Liver (tissue), 9 donors: Measurements from ENCODE around the gene RAD51AP1. TPM values are rescaled to one million over a fixed set of nuclear protein-coding genes. Genes with fewer than 3 reads are reported as not detected.

Experiments
- DNase-seq: peaks from one replicate; pipeline ENCODE4 v3.0.0-alpha.2; 2017; ENCODE audit warnings: low spot score
- H3K27ac ChIP-seq, 2 donors: one replicate each; pipeline ENCODE4 v1.7.0; 2013; ENCODE audit warnings: inconsistent platforms in 2 of 2, low read length in 2 of 2, control low read depth in 1 of 2, low read depth in 1 of 2, mild to moderate bottlenecking in 1 of 2
- H3K27me3 ChIP-seq, 4 donors: one replicate each; pipeline versions ENCODE4 v1.6.1 to v1.7.0; 2013; ENCODE audit warnings: low read length in 3 of 4, inconsistent platforms in 1 of 4, mild to moderate bottlenecking in 1 of 4, moderate library complexity in 1 of 4; ENCODE audit not compliant: control insufficient read depth in 4 of 4, insufficient read depth in 4 of 4
- H3K36me3 ChIP-seq, 4 donors: one replicate each; pipeline versions ENCODE4 v1.6.1 to v1.7.0; 2013; ENCODE audit warnings: low read length in 3 of 4, mild to moderate bottlenecking in 3 of 4, low read depth in 1 of 4, moderate library complexity in 1 of 4; ENCODE audit not compliant: control insufficient read depth in 4 of 4, insufficient read depth in 3 of 4
- H3K4me1 ChIP-seq, 4 donors: one replicate each; pipeline versions ENCODE4 v1.6.1 to v1.7.0; 2013; ENCODE audit warnings: low read length in 3 of 4, mild to moderate bottlenecking in 3 of 4, moderate library complexity in 1 of 4; ENCODE audit not compliant: control insufficient read depth in 4 of 4, insufficient read depth in 4 of 4
- H3K4me3 ChIP-seq, 3 donors: one replicate each; pipeline versions ENCODE4 v1.6.1 to v1.7.0; 2013; ENCODE audit warnings: low read length in 3 of 3, control low read depth in 1 of 3, low read depth in 1 of 3, mild to moderate bottlenecking in 1 of 3
- H3K9ac ChIP-seq, 2 donors: one replicate each; pipeline ENCODE4 v1.7.0; 2013; ENCODE audit warnings: low read length in 2 of 2, mild to moderate bottlenecking in 2 of 2, moderate library complexity in 2 of 2, control low read depth in 1 of 2, low read depth in 1 of 2
- H3K9me3 ChIP-seq, 4 donors: one replicate each; pipeline versions ENCODE4 v1.6.1 to v1.7.0; 2013; ENCODE audit warnings: low read length in 3 of 4; ENCODE audit not compliant: control insufficient read depth in 4 of 4
- EGR1 ChIP-seq, 2 donors: IDR thresholded peaks; 2 replicates each; pipeline ENCODE4 v1.6.1; 2016 to 2018; ENCODE audit warnings: antibody characterized with exemption in 2 of 2, low read depth in 2 of 2
- FOXA1 ChIP-seq: IDR thresholded peaks from 2 replicates; pipeline ENCODE4 v1.6.1; 2016; ENCODE audit warnings: antibody characterized with exemption
- FOXA2 ChIP-seq: IDR thresholded peaks from 2 replicates; pipeline ENCODE4 v1.6.1; 2016; ENCODE audit warnings: antibody characterized with exemption
- GABPA ChIP-seq, 2 donors: IDR thresholded peaks in 1 of 2; conservative IDR thresholded peaks in 1 of 2; 2 replicates each; pipeline ENCODE4 v1.6.1; 2016; ENCODE audit warnings: antibody characterized with exemption in 2 of 2, mild to moderate bottlenecking in 1 of 2, moderate library complexity in 1 of 2
- HNF4A ChIP-seq, 2 donors: conservative IDR thresholded peaks; 2 replicates each; pipeline ENCODE4 v1.6.1; 2016; ENCODE audit warnings: antibody characterized with exemption in 2 of 2, mild to moderate bottlenecking in 2 of 2
- HNF4G ChIP-seq: IDR thresholded peaks from 2 replicates; pipeline ENCODE4 v1.6.1; 2016; ENCODE audit warnings: antibody characterized with exemption
- JUND ChIP-seq, 2 donors: IDR thresholded peaks; 2 replicates each; pipeline ENCODE4 v1.6.1; 2016; ENCODE audit warnings: antibody characterized with exemption in 2 of 2
- NR2F2 ChIP-seq: IDR thresholded peaks from 2 replicates; pipeline ENCODE4 v1.6.1; 2016; ENCODE audit warnings: antibody characterized with exemption
- RAD21 ChIP-seq, 2 donors: IDR thresholded peaks; 2 replicates each; pipeline ENCODE4 v1.6.1; 2016; ENCODE audit warnings: antibody characterized with exemption in 2 of 2, mild to moderate bottlenecking in 2 of 2
- RXRA ChIP-seq, 2 donors: IDR thresholded peaks; 2 replicates each; pipeline ENCODE4 v1.6.1; 2017 to 2018; ENCODE audit warnings: antibody characterized with exemption in 2 of 2, mild to moderate bottlenecking in 1 of 2
- SP1 ChIP-seq: IDR thresholded peaks from 2 replicates; pipeline ENCODE4 v1.6.1; 2018; ENCODE audit warnings: antibody characterized with exemption, mild to moderate bottlenecking
- TAF1 ChIP-seq: conservative IDR thresholded peaks from 2 replicates; pipeline ENCODE4 v1.6.1; 2016; ENCODE audit warnings: antibody characterized with exemption, mild to moderate bottlenecking
- YY1 ChIP-seq: IDR thresholded peaks from 2 replicates; pipeline ENCODE4 v1.6.1; 2016; ENCODE audit warnings: antibody characterized with exemption, mild to moderate bottlenecking
- WGBS: extraction: QIAGEN DNeasy Blood & Tissue Kit; methylation state at CpG from one replicate; pipeline ENCODE4 v1.1.7; 2013; 5-methylcytosine and 5-hydroxymethylcytosine counted together
- polyA plus RNA-seq, 2 donors: library from polyadenylated mRNA; stranded (reverse) in 1 of 2; unstranded in 1 of 2; fragments of 200-250 nt in 1 of 2; fragments of >200 nt in 1 of 2; fragmentation: Nextera tagmentation in 1 of 2; extraction: Ambion mirVana in 1 of 2; gene quantifications; one replicate each; pipeline versions ENCODE4 v1.2.1 to v1.2.3, GENCODE V29; 2013 to 2015
- total RNA-seq, 2 donors: library from RNA; depleted of rRNA; stranded (reverse); fragments of >200 nt; gene quantifications; one replicate each; pipeline ENCODE4 v1.2.3, GENCODE V29; 2014
- TF ChIP-seq, protein P1 (sequence below): IDR thresholded peaks from 2 replicates; pipeline ENCODE4 v1.6.1; 2016; ENCODE audit warnings: antibody characterized with exemption
- TF ChIP-seq, protein P2 (sequence below): IDR thresholded peaks from 2 replicates; pipeline ENCODE4 v1.6.1; 2016; ENCODE audit warnings: antibody characterized with exemption
- TF ChIP-seq, protein P3 (sequence below): IDR thresholded peaks from 2 replicates; pipeline ENCODE4 v1.6.1; 2016; ENCODE audit warnings: antibody characterized with exemption, mild to moderate bottlenecking
- TF ChIP-seq, protein P4 (sequence below): fragments of 150-350 bp; IDR thresholded peaks from 2 replicates; pipeline ENCODE4 v1.5.1; 2017; ENCODE audit warnings: improper control_type of control experiment, low read depth, low read length; ENCODE audit not compliant: missing input control
- TF ChIP-seq, protein P5 (sequence below): IDR thresholded peaks from 2 replicates; pipeline ENCODE4 v1.6.1; 2016; ENCODE audit warnings: antibody characterized with exemption
- donor health status: healthy.
- donor health status: healthy.
- donor health status: healthy.
- donor health status: healthy.
- donor health status: healthy.

Gene RAD51AP1
- total and polyA plus RNA-seq, 4 donors: 0.50 to 14.9 (median 1.3) TPM

DNA sequence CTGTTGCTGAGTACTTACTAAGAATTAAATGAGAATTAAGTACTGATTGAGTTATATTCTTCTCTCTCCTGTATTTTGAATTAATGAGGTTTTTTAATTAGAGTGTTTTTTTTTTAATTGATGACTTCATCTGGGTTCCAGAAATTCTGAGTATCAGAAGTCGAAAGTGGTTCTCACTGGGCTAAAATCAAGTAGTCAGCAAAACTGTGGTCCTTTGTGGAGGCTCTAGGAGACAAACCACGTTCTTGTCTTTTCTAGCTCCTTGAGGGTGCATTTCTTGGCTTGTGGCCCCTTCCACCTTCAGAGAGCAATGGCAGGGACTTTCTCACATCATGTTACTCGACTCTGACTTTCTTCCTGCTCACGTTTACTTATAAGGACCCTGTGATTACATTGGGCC, 15.3 kb downstream of the RAD51AP1 start:
- H3K9me3 ChIP-seq: no peaks in the 10 kb centered on the region

DNA sequence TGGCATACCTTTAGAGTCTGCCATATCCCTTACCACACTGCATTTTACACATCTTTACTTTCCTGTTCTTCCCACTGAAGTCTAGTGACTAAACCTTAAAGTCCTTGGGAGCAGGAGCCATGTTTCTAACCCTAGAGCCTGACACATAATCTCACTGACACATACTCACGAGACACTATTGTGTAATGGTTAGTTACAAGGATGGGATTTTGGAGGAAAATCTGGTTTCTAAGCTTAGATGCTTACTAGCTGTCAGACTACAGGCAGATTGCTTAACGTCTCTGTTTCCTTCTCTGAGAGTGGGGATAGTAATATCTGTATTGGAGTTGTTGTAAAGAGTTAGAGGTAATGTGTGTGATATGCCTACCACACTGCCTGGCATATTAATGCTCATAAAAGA, 17.1 kb downstream of the RAD51AP1 start:
- H3K27ac ChIP-seq: no peak overlapping the region
- TF ChIP-seq, protein P1, sequence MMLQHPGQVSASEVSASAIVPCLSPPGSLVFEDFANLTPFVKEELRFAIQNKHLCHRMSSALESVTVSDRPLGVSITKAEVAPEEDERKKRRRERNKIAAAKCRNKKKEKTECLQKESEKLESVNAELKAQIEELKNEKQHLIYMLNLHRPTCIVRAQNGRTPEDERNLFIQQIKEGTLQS: no peak
- TF ChIP-seq YY1: no peak
- no peak for TF ChIP-seq TAF1
- no peak for TF ChIP-seq HNF4A (conservative IDR thresholded peaks at IDR 0.05)
- TF ChIP-seq, protein P2, sequence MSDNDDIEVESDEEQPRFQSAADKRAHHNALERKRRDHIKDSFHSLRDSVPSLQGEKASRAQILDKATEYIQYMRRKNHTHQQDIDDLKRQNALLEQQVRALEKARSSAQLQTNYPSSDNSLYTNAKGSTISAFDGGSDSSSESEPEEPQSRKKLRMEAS: no peak
- TF ChIP-seq NR2F2: no peak
- no peak for TF ChIP-seq SP1
- TF ChIP-seq, protein P3, sequence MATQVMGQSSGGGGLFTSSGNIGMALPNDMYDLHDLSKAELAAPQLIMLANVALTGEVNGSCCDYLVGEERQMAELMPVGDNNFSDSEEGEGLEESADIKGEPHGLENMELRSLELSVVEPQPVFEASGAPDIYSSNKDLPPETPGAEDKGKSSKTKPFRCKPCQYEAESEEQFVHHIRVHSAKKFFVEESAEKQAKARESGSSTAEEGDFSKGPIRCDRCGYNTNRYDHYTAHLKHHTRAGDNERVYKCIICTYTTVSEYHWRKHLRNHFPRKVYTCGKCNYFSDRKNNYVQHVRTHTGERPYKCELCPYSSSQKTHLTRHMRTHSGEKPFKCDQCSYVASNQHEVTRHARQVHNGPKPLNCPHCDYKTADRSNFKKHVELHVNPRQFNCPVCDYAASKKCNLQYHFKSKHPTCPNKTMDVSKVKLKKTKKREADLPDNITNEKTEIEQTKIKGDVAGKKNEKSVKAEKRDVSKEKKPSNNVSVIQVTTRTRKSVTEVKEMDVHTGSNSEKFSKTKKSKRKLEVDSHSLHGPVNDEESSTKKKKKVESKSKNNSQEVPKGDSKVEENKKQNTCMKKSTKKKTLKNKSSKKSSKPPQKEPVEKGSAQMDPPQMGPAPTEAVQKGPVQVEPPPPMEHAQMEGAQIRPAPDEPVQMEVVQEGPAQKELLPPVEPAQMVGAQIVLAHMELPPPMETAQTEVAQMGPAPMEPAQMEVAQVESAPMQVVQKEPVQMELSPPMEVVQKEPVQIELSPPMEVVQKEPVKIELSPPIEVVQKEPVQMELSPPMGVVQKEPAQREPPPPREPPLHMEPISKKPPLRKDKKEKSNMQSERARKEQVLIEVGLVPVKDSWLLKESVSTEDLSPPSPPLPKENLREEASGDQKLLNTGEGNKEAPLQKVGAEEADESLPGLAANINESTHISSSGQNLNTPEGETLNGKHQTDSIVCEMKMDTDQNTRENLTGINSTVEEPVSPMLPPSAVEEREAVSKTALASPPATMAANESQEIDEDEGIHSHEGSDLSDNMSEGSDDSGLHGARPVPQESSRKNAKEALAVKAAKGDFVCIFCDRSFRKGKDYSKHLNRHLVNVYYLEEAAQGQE: no peak
- TF ChIP-seq FOXA1: no peak
- TF ChIP-seq JUND (IDR thresholded peaks at IDR 0.05): no peak
- TF ChIP-seq, protein P4, sequence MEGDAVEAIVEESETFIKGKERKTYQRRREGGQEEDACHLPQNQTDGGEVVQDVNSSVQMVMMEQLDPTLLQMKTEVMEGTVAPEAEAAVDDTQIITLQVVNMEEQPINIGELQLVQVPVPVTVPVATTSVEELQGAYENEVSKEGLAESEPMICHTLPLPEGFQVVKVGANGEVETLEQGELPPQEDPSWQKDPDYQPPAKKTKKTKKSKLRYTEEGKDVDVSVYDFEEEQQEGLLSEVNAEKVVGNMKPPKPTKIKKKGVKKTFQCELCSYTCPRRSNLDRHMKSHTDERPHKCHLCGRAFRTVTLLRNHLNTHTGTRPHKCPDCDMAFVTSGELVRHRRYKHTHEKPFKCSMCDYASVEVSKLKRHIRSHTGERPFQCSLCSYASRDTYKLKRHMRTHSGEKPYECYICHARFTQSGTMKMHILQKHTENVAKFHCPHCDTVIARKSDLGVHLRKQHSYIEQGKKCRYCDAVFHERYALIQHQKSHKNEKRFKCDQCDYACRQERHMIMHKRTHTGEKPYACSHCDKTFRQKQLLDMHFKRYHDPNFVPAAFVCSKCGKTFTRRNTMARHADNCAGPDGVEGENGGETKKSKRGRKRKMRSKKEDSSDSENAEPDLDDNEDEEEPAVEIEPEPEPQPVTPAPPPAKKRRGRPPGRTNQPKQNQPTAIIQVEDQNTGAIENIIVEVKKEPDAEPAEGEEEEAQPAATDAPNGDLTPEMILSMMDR: no peak
- no peak for TF ChIP-seq HNF4G
- TF ChIP-seq FOXA2: no peak
- no peak for TF ChIP-seq EGR1 (IDR thresholded peaks at IDR 0.05; ENCODE audit: low read depth in 2 of 2)
- no peak for TF ChIP-seq GABPA (IDR thresholded peaks at IDR 0.05 in 1 of 2, conservative IDR thresholded peaks at IDR 0.05 in 1 of 2)
- TF ChIP-seq RXRA (IDR thresholded peaks at IDR 0.05): no peak
- TF ChIP-seq, protein P5, sequence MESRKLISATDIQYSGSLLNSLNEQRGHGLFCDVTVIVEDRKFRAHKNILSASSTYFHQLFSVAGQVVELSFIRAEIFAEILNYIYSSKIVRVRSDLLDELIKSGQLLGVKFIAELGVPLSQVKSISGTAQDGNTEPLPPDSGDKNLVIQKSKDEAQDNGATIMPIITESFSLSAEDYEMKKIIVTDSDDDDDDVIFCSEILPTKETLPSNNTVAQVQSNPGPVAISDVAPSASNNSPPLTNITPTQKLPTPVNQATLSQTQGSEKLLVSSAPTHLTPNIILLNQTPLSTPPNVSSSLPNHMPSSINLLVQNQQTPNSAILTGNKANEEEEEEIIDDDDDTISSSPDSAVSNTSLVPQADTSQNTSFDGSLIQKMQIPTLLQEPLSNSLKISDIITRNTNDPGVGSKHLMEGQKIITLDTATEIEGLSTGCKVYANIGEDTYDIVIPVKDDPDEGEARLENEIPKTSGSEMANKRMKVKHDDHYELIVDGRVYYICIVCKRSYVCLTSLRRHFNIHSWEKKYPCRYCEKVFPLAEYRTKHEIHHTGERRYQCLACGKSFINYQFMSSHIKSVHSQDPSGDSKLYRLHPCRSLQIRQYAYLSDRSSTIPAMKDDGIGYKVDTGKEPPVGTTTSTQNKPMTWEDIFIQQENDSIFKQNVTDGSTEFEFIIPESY: no peak
- no peak for TF ChIP-seq RAD21 (IDR thresholded peaks at IDR 0.05)
- no peak overlapping the region for H3K9ac ChIP-seq
- peaks cover 0 to 1% (median 0%) of the 10 kb centered on the region in 4 donors for H3K4me1 ChIP-seq
- no peaks in the 10 kb centered on the region for H3K27me3 ChIP-seq
- H3K9me3 ChIP-seq: no peaks in the 10 kb centered on the region
- no peak overlapping the region for H3K4me3 ChIP-seq
- no peaks in the 10 kb centered on the region for H3K36me3 ChIP-seq
- 90% methylated on average over 2 of the region's 2 CpGs for WGBS
- no peak for DNase-seq

More for the DNA sequence above, 15.3 kb downstream of the RAD51AP1 start:
- TF ChIP-seq JUND (IDR thresholded peaks at IDR 0.05) (no peak), HNF4A (conservative IDR thresholded peaks at IDR 0.05) (no peak), SP1 (no peak), EGR1 (IDR thresholded peaks at IDR 0.05; ENCODE audit: low read depth in 2 of 2) (no peak)
- no peak overlapping the region for H3K4me3 ChIP-seq
- H3K9ac ChIP-seq: no peak overlapping the region
- no peaks in the 10 kb centered on the region for H3K36me3 ChIP-seq
- no peak overlapping the region for H3K27ac ChIP-seq
- 95% methylated on average over 4 of the region's 4 CpGs for WGBS
- H3K4me1 ChIP-seq: peaks cover 0 to 1% (median 0%) of the 10 kb centered on the region in 4 donors
- H3K27me3 ChIP-seq: no peaks in the 10 kb centered on the region
- DNase-seq: no peak
